Prostate gland (tissue), 2 donors: ENCODE results near the gene CFAP46.

Source experiments
- CTCF ChIP-seq, 4 experiments: fragments of 200-600 bp in 2 of 4; fragments of 450-650 bp in 2 of 4; sonication (generic) in 2 of 4; IDR thresholded peaks; 1 replicate in 3 of 4; 2 replicates in 1 of 4; pipeline ENCODE4 v1.5.1; 2016 to 2019; ENCODE audit warnings: antibody characterized with exemption in 4 of 4, mild to moderate bottlenecking in 2 of 4, moderate library complexity in 2 of 4
- POLR2A ChIP-seq: fragments of 450-650 bp; IDR thresholded peaks from one replicate; pipeline ENCODE4 v1.6.1; 2016; ENCODE audit warnings: antibody characterized with exemption, mild to moderate bottlenecking
- POLR2AphosphoS5 ChIP-seq: sonication (generic); formaldehyde crosslinking; IDR thresholded peaks from one replicate; pipeline ENCODE4 v1.6.1; 2017; ENCODE audit warnings: antibody characterized with exemption

GRCh38 chr10:132983252-132984007 is 41.1 kb upstream of the CFAP46 start:
- TF ChIP-seq CTCF (IDR thresholded peaks at IDR 0.05) (no peak), POLR2AphosphoS5 (no peak), POLR2A (no peak)
